Neural cell (in vitro differentiated cells): Measurements from ENCODE around the gene SCN2A.

ENCODE experiments used
- CTCF ChIP-seq: fragments of 450-650 bp; IDR thresholded peaks from 2 replicates; pipeline ENCODE4 v1.5.1; 2014; ENCODE audit warnings: antibody characterized with exemption, mild to moderate bottlenecking, moderate library complexity; ENCODE audit not compliant: poor library complexity, severe bottlenecking
- EP300 ChIP-seq: fragments of 450-650 bp; conservative IDR thresholded peaks from 2 replicates; pipeline ENCODE4 v1.6.1; 2014; ENCODE audit warnings: antibody characterized with exemption, mild to moderate bottlenecking, moderate library complexity; ENCODE audit not compliant: poor library complexity, severe bottlenecking
- EZH2 ChIP-seq: fragments of 200-600, 300-800 bp; shearing (Covaris generic), sonication (generic); IDR thresholded peaks from 2 replicates; pipeline ENCODE4 v1.6.1; 2014; ENCODE audit warnings: antibody characterized with exemption, low read length, borderline replicate concordance, mild to moderate bottlenecking; ENCODE audit not compliant: insufficient read depth, poor library complexity, severe bottlenecking
- POLR2AphosphoS5 ChIP-seq: IDR thresholded peaks from 2 replicates; pipeline ENCODE4 v1.6.1; 2012
- REST ChIP-seq: IDR thresholded peaks from 2 replicates; pipeline ENCODE4 v1.6.1; 2012; ENCODE audit warnings: borderline replicate concordance

GRCh38 chr2:165253178-165253577 is 14.0 kb downstream of the SCN2A start:
- TF ChIP-seq CTCF (no peak), EP300 (no peak), POLR2AphosphoS5 (no peak), EZH2 (no peak), REST (no peak)
